HG02623 (cell line): ENCODE data around the gene ZNF124.
"Not testable (repeated sequence)": the region's sequence is repeated elsewhere in the genome, so short reads cannot be mapped to it uniquely, and the experiment has no call there.

Experiments used
- ATAC-seq: cut with Tn5 transposase; IDR thresholded peaks from one replicate; pipeline ENCODE4 v1.9.1; 2021; ENCODE audit warnings: moderate library complexity; ENCODE audit not compliant: unreplicated experiment

The ZNF124 gene

DNA sequence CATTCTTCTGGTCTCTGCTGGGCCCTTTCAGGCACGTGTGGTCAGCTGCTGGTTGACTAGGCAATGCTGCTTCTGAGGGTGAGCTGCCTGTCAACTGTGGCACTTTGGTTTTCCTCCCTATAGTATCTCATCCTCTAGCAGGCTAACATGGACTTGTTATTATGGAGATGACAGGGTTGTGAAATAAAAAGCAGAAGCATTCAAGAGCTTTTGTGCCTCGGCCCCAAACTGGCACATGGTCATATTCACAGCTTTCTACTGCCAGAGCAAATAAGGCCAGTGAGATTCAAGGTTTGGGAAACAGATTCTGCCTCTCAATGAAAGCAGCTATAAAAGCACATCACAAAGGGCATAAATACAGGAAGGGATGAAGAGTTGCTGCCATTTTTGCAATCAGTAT is 1.6 kb upstream of the ZNF124 start:
- no peak for ATAC-seq

DNA sequence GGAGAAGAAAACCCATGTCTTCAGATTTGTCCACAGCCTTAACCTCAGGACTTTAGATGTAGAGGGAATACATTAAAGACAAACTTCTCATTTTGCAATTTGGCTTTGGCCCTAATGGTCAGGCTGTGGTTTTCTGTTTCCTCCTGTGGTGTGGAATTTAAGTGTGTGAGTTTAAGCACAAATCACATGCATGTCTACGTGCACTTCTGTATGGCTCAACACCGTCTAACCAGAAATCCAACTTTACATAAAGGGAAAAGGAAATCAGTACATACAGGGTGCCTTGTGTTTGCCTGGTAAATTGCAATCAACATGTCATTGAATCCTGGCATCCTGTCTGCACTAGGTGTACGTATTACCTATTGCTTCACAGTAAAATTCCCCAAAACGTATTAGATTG is 1.2 kb upstream of the ZNF124 start:
- no peak for ATAC-seq

DNA sequence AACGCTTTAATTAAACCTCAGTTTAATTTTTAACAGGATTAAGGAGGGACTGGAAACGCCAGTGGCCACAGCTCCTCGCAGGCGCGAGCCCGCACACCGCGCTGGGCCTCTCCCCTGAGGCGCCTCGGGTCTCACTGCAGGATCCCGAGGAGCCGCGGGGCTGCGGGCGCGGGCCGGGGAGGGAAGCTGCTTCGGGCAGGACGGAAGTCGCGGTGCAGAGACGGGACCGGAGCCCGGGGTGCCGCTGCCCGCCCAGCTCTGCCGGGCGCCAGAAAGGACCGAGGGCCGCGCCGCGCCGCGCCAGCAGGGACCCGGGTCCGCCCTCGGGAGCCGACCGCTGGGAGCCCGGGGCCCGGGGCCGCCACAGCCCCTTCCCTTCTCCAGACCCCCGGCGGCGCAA is 377 bp downstream of the ZNF124 start:
- peak; percentile 42 for ATAC-seq

DNA sequence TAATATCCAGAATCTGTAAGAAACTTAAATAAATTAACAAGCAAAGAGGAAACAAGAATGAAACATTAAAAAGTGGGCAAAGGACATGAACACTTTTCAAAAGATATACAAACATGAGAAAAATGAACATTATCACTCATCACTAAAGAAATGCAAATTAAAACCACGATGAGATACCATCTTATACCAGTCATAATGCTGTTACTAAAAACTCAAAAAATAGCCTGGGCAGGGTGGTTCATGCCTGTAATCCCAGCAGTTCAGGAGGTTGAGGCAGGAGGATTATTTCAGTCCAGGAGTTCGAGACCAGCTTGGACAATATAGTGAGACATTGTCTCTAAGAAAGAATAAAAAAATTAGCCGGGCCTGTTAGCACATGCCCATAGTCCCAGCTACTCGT is 6.1 kb downstream of the ZNF124 start:
- no peak for ATAC-seq

DNA sequence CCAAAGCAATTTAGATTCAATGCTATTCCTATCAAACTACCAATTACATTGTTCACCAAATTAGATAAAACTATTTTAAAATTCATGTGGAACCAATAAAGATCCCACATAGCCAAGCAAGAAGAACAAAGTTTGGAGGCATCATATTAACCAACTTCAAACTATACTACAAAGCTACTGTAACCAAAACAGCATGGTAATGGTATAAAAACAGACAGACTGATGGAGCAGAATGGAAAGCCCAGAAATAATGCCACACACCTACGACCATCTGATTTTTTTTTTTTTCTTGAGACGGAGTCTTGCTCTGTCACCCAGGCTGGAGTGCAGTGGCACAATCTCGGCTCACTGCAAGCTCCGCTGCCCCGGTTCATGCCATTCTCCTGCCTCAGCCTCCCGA is 7.1 kb downstream of the ZNF124 start:
- no peak for ATAC-seq

DNA sequence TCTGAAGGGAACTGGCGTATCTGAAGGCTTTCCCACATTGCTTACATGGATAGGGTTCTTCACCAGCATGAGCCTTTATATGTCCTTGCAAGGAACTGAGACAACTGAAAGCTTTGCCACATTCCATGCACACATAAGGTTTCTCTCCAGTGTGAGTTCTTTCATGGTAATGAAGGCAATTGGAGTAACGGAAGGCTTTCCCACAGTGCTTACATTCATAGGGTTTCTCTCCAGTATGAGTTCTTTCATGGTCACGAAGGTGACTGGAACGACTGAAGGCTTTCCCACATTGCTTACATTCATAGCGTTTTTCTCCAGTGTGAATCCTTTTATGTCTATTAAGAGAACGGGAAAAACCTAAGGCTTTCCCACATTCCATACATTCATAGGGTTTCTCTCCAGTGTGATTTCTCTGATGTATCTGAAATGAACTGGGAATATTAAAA is 15.0 kb downstream of the ZNF124 start:
- no peak for ATAC-seq

DNA sequence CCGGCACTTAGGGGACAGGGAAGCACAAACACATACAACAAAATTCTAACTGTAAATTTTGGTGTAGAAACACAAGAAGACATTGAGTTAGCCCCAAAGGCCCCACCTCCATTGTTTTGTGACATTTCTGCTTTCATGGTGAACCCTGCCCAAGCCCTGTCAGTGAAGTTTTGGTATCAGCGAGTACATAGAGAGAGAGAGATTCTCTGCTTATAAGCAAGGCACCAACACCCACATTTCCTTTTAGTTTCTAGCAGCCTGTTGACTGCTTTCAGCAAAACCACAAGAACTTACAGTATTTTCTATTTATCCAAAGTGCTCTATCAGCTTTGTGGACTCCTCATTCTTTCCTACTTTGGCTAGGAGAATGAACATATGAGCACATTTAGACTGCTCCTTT is 24.0 kb downstream of the ZNF124 start:
- ATAC-seq, result no peak

DNA sequence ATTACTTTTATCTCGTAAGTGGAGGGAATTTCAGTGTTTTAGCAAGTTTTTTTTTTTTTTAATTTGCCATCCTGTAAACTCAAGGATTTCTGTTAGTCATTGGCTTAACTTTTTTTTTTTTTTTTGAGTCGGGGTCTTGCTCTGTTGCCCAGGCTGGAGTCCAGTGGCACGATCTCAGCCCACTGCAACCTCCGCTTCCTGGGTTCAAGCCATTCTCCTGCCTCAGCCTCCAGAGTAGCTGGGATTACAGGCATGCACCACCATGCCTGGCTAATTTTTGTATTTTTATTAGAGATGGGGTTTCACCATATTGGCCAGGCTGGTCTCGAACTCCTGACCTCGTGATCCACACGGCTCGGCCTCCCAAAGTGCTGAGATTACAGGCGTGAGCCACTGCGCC is 24.7 kb downstream of the ZNF124 start:
- ATAC-seq, result not testable (repeated sequence)

DNA sequence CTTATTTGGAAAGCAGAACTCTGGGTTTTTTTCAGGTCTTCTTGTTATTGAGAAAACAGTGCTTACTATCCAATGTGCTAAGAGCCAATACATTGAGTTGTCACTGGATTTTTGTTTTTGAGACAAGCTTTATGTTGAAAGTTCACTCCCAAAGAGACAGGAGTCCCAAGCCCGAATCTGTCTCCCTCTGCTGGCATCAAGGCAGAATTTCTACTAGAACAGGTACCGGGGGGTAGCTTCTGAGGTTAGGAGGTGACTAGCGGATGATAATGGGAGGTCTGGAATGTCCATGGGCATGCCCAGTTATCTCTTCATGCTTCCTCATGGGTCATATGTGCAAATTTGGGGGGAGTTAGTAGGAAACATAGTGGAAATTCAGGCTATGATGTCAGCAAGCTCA is 25.1 kb downstream of the ZNF124 start:
- no peak for ATAC-seq

DNA sequence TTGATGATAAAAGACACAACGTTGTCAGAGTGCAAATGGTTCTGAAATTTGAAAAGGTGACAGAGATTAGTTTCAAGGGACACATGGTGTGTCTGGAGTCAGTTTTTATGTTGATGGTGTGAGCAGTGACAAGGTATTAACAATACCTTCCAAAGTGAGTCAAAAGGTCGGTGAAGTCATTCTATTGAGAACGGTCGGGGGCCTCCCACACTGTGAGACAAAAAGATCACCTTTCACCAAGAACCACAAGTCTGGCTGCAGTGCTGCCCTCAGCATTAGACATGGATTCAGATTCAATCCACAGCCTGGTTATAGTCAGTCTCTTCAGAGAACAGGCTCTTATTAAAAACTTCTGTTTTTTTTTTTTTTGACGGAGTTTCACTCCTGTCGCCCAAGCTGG is 26.5 kb downstream of the ZNF124 start:
- no peak for ATAC-seq

DNA sequence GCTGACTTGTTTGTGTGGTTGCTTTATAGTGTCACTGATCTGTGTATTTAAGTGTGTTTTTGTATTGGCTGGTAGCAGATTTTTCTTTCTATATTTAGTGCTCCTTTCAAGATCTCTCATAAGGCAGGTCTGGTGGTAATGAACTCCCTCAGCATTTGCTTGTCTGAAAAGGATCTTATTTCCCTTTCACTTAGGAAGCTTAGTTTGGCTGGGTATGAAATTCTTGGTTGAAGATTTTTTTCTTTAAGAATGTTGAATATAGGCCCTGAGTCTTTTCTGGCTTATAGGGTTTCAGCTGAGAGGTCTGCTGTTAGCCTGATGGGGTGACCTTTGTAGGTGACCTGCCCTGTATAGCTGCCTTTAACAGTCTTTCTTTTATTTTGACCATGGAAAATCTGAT is 32.3 kb downstream of the ZNF124 start:
- not testable (repeated sequence) for ATAC-seq

DNA sequence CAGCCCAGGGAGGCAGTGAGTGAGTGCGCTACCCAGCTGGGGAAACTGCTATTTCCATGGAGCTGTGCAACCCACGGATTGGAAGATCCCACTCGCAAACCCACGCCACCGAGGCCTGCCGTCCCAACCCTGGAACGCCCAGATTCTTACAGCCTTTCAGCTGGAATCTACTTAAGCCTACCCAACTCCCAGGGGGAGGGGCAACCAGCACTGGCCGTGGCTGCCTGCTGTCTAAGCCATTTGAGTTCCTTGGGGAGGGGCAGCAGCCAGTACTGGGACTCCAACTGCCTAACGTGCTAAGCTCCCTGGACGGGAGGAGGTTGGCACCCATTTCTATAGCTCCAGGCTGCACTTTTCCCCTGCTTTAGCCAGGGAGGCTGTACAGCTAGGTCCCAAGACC is 40.6 kb downstream of the ZNF124 start:
- no peak for ATAC-seq

DNA sequence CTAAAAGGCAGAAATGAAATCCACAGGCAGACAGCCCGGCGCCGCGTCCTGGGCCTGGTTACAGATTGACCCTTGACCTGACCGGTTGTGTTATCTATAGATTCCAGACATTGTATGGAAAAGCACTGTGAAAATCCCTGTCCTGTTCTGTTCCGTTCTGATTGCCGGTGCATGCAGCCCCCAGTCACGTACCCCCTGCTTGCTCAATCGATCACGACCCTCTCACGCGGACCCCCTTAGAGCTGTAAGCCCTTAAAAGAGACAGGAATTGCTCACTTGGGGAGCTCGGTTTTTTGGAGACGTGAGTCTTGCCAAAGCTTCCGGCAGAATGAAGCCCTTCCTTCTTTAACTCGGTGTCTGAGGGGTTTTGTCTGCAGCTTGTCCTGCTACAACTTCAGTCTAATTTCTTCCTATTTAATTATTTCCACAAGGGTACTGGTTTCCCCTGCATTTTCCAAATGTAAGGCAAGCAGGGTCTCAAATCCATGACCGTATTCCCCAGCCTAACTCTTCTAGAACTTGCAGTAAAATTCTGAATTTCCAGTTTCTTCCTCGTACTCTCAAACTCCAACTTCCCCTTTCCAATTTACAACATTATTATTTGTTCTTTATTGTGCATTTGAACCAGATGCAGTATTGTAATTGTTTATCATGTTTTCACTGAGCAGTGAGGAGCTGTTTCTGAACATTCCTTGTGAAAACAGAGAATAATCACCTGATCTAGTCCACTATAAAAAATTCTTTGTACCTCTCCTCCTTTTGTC is 44.1 kb downstream of the ZNF124 start:
- not testable (repeated sequence) for ATAC-seq

DNA sequence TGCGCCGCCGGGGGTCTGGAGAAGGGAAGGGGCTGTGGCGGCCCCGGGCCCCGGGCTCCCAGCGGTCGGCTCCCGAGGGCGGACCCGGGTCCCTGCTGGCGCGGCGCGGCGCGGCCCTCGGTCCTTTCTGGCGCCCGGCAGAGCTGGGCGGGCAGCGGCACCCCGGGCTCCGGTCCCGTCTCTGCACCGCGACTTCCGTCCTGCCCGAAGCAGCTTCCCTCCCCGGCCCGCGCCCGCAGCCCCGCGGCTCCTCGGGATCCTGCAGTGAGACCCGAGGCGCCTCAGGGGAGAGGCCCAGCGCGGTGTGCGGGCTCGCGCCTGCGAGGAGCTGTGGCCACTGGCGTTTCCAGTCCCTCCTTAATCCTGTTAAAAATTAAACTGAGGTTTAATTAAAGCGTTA is 45.2 kb downstream of the ZNF124 start:
- ATAC-seq, result peak; percentile 48

DNA sequence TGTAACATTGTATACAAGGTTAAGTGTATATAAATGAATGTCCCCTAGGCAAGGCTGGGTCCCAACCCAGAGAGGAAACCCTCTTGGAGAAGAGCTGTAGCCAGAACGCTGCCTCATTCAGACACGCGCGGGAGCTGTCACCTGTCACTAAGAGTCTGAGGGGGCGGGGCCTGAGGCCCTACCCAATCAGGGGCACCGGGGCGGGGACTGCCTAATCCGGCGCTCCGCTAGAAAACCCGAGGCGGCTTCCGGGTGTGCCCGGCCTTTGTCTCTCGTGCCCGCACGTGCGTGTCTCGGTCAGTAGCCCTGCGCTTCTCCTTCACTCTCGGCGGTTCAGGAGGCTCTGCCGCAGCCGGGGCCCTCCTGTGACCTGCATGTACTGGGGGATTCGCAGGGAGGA is 45.7 kb downstream of the ZNF124 start:
- ATAC-seq, result peak; percentile 97

DNA sequence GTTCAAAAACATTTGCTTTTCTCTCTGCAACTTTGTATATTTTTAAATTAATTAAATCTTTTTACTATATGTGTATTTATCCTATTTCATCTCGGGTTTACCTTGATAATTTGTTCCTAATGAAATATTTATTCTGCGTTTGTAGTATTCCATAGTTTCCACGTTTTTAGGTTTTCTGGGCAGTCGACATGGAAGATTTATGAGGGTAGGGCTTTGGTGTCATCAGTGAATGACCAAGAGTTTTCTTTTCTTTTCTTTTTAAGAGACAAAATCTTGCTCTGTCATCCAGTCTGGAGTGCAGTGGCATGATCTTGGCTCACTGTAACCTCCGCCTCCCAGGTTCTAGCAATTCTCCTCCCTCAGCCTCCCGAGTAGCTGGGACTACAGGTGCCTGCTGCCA is 50.4 kb downstream of the ZNF124 start:
- ATAC-seq, result no peak

DNA sequence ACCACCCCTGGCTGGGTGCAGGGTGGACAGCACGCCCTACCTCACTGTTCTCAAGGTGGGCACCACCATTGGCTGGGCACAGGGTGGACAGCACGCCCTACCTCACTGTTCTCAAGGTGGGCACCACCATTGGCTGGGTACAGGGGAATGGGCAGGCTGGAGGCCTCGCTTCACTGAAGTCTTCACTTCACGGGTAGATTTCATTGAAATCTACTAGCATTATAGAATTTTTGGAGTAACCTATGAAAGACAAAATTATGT is 51.5 kb downstream of the ZNF124 start:
- ATAC-seq, result not testable (repeated sequence)

DNA sequence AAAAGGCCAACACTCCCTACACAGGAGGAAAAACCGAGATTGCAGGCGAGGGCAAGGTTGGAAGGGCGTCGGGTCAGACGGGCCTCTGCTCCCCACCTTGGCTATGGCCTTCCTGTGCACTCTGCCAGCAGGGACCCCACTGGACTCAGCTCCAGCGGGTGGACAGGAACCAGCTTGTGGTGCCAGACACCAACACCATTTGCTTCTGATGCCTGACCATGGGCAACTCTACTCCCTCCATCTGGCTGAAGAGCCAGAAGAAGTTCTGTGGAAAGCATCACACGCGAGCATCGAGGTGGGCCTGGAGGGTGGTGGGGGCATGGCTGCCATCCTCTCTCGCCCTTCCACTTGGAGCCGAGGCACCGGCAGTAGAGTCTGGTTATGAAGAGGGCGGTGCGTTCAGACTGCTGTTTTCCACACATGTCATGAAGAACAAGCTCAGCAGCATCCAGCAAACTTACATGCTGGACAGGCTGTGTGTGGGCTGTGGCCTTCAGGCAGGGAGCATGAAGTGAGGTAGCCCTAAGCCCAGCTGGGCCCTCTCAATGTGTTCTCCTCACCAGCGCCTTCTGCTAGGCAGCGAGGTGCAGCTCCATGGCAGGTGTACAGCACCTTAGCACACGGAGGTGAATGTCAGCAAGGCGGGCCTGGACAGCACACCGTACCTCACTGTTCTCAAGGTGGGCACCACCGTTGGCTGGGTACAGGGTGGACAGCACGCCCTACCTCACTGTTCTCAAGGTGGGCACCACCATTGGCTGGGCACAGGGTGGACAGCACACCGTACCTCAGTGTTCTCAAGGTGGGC is 52.0 kb downstream of the ZNF124 start:
- ATAC-seq, result no peak

DNA sequence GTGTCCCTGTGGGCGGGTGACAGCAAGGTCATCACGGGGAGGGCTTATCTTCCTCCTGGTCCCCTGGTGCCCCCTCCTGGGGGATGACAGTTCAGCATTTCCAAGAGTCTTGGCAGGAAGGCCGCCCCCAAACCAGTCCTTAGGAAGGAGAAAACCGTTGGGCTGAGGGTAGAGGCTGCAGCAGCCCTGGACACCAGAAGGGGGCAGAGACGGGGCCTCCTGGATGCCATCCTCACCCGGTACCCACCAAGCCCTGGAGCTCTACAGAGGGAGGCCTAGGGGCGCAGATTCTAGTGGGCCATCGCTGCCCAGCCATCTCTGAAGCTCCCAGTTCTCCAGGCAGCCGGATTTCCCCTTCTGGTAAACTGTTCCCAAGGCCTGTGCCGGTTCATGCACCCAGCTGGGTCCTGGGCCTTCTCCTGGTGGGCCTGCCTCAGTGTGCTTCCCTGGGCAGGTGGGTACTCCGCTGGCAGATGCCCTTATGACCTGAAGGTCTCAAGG is 52.8 kb downstream of the ZNF124 start:
- no peak for ATAC-seq

DNA sequence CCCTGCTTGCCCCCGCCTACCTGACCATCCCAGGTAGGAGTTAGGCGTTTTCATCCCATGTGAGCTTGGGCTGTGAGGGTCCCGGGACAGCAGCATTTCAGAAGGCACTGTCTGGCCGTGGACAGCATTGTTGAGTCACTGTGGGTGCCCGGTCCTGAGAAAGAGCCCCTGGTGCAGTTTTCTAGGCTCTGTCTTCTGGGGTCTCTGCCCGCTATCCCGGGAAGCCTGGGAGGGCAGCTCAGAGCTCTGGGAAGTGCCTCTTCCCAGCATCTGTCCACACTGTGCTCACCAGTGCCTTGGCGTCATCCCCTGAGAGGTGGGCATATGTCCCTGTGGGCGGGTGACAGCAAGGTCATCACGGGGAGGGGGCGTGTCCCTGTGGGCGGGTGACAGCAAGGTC is 56.3 kb downstream of the ZNF124 start:
- no peak for ATAC-seq

DNA sequence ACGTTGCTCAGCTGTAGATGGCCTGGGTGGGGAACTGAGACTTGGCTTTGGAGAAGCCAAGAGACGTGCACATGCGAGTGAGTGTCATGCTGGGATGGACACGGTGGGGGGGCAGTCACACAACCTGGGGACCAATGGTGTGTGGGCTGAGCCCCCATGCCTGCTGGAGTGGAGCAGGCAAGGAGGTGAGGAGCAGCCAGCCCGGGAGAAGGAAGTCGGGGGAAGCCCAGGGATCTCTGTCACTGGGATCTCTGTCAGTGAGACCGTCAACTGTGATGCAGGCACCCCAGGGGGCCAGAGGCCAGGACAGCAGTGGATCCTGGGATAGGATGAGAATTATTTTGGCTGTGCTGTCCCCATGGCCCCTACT is 56.7 kb downstream of the ZNF124 start:
- ATAC-seq, result no peak

DNA sequence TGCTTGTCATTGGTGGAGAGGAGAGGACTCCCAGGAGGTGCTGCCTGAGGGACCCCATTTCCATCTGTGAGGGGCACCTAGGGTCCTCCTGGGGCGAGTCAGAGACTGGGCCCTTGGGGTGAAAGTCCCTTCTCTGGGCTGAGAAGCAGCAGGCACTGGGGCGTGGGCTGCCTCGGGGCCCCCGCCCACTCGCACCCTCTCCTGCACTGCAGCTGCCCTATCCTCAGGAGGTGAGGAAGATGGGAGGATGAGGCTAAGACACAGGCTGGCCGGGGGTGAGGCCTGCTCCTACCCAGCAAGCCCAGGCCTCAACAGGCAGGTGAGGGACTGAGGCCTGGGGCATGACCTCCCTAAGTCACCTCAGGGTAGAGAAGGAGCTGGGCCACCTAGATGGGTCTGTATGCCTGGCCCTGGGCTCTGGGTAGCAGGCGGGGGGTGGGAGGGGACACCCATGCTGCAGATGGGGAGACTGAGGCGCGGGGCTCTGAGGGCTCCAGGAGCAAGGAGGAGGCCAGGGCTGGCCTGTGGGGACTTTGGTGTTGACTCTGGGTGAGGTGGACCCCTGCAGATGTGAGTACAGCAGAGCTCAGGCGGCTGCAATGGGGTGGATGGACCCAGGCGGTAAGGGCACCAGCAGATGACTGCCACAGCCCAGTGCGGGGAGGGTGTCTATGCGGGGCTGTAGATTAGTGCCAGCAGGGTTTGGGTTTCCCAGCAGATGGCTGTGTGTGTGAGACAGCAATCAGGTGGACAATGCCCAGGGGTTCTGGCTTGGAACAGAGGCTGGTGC is 57.3 kb downstream of the ZNF124 start:
- no peak for ATAC-seq
